ENCODE measurements around the gene ANKRD34A.

ANKRD34A gene

GRCh38 chr1:145964328-145965118 is at the start of gene ANKRD34A, which contains the start of gene POLR3GL:
Gene ANKRD34A (minus strand): TSS chr1:145964575. CDS start chr1:145961759, 2,816 bp downstream.
Gene POLR3GL (plus strand): TSS chr1:145964690. CDS start chr1:145974866, 10,176 bp downstream.
- Histone ChIP-seq H3K9ac (ENCODE audit: low read length in 5 of 5) (peak within 1 kb of the TSS; percentile 84 to 96 (median 94)), H3K9me3 (ENCODE audit: control insufficient read depth in 5 of 5, low read length in 5 of 5) (peaks cover 0 to 7% (median 3%) of the 10 kb centered on the region in 5 donors), H3K4me3 (ENCODE audit: low read depth in 1 of 5, low read length in 5 of 5) (peak within 1 kb of the TSS; percentile 81 to 98 (median 91)), H3K27me3 (ENCODE audit: control insufficient read depth in 5 of 5, insufficient read depth in 4 of 5, low read length in 5 of 5) (no peaks in the 10 kb centered on the region), H3K36me3 (ENCODE audit: control insufficient read depth in 5 of 5, insufficient read depth in 5 of 5, low read length in 5 of 5) (no peaks in the 10 kb centered on the region), H3K4me1 (ENCODE audit: control insufficient read depth in 5 of 5, insufficient read depth in 5 of 5, low read length in 5 of 5) (peaks cover 8 to 57% (median 56%) of the 10 kb centered on the region in 5 donors), H3K27ac (ENCODE audit: low read depth, low read length) (peak within 1 kb of the TSS; percentile 90)

GRCh38 chr1:146013559-146013922 is 49.2 kb upstream of the ANKRD34A start:
- Histone ChIP-seq H3K9me3 (ENCODE audit: control insufficient read depth in 5 of 5, low read length in 5 of 5) (no peaks in the 10 kb centered on the region), H3K27me3 (ENCODE audit: control insufficient read depth in 5 of 5, insufficient read depth in 4 of 5, low read length in 5 of 5) (no peaks in the 10 kb centered on the region), H3K4me3 (ENCODE audit: low read depth in 1 of 5, low read length in 5 of 5) (no peak overlapping the region), H3K9ac (ENCODE audit: low read length in 5 of 5) (no peak overlapping the region), H3K4me1 (ENCODE audit: control insufficient read depth in 5 of 5, insufficient read depth in 5 of 5, low read length in 5 of 5) (peaks cover 0 to 17% (median 10%) of the 10 kb centered on the region in 5 donors), H3K36me3 (ENCODE audit: control insufficient read depth in 5 of 5, insufficient read depth in 5 of 5, low read length in 5 of 5) (no peaks in the 10 kb centered on the region), H3K27ac (ENCODE audit: low read depth, low read length) (no peak overlapping the region)

DNA sequence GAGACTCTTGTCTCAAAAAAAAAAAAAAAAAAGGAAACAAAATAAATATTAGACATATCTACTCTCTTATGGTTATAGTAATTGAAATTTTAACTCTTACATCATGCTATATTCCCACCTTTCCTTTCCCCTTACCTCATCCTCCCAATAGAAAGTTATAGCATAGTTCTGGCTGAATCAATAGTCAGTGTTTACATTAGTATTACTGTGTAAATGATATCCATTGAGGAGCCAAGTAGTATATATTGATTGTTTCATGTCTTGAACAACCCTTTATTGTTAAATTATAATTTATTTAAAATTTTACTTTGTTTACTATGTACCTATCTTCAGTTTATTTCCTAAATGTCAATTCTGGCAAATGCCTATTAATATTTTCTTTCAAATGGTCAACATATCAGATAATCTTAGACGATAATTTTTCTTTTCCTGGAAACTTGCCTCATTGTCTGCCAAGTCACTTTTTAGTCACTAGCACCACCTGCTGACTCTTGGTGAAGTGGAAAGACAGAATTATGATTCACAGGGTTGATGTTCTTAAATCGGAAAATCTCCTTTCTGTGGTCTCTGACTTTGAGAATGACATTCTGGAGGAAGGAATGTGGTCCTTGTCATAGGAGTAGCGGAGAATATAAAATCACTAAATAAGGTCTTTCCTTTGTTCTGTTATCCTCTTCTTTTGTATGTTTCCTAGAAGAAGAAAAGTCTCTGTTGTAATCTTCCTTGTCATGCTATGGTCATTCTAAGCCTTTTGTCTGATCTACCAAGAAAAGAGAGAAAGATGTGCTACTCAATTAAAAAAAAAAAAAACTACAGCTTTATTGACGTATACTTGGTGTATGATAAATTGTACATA is 48.6 kb upstream of the ANKRD34A start:
- H3K9ac ChIP-seq (ENCODE audit: low read length in 5 of 5): no peak overlapping the region
- peaks cover 0 to 17% (median 11%) of the 10 kb centered on the region in 5 donors for H3K4me1 ChIP-seq (ENCODE audit: control insufficient read depth in 5 of 5, insufficient read depth in 5 of 5, low read length in 5 of 5)
- H3K36me3 ChIP-seq (ENCODE audit: control insufficient read depth in 5 of 5, insufficient read depth in 5 of 5, low read length in 5 of 5): no peaks in the 10 kb centered on the region
- no peak overlapping the region for H3K4me3 ChIP-seq (ENCODE audit: low read depth in 1 of 5, low read length in 5 of 5)
- H3K27me3 ChIP-seq (ENCODE audit: control insufficient read depth in 5 of 5, insufficient read depth in 4 of 5, low read length in 5 of 5): no peaks in the 10 kb centered on the region
- no peaks in the 10 kb centered on the region for H3K9me3 ChIP-seq (ENCODE audit: control insufficient read depth in 5 of 5, low read length in 5 of 5)
- no peak overlapping the region for H3K27ac ChIP-seq (ENCODE audit: low read depth, low read length)

DNA sequence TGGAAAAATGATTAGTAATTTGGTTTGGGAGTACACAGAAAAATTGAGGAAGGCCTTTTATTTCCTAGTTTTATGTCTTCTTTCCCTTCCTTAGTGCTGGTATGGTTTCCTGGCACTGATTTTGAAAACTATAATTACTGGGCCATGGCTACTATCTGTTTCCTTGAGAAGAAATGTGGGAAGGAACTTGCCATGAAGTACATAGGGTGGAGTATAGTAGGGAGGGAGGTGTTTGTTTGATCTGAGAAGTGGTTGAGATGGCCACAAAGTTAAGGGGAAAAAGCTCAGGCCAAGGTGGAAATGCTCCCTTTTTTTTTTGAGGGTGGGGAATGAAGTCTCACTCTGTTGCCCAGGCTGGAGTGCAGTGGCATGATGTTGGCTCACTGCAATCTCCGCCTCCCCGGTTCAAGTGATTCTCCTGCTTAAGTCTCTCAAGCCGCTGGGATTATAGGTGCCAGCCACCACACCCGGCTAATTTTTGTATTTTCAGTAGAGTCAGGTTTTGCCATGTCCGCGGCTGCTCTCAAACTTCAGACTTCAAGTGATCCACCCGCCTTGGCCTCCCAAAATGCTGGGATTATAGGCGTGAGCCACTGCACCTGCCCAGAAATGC is 45.9 kb upstream of the ANKRD34A start:
- no peaks in the 10 kb centered on the region for H3K27me3 ChIP-seq (ENCODE audit: control insufficient read depth in 5 of 5, insufficient read depth in 4 of 5, low read length in 5 of 5)
- H3K27ac ChIP-seq (ENCODE audit: low read depth, low read length): peak overlapping the region; percentile 65
- H3K4me3 ChIP-seq (ENCODE audit: low read depth in 1 of 5, low read length in 5 of 5): no peak overlapping the region
- no peaks in the 10 kb centered on the region for H3K9me3 ChIP-seq (ENCODE audit: control insufficient read depth in 5 of 5, low read length in 5 of 5)
- no peak overlapping the region for H3K9ac ChIP-seq (ENCODE audit: low read length in 5 of 5)
- H3K4me1 ChIP-seq (ENCODE audit: control insufficient read depth in 5 of 5, insufficient read depth in 5 of 5, low read length in 5 of 5): peaks cover 1 to 40% (median 26%) of the 10 kb centered on the region in 5 donors
- no peaks in the 10 kb centered on the region for H3K36me3 ChIP-seq (ENCODE audit: control insufficient read depth in 5 of 5, insufficient read depth in 5 of 5, low read length in 5 of 5)

DNA sequence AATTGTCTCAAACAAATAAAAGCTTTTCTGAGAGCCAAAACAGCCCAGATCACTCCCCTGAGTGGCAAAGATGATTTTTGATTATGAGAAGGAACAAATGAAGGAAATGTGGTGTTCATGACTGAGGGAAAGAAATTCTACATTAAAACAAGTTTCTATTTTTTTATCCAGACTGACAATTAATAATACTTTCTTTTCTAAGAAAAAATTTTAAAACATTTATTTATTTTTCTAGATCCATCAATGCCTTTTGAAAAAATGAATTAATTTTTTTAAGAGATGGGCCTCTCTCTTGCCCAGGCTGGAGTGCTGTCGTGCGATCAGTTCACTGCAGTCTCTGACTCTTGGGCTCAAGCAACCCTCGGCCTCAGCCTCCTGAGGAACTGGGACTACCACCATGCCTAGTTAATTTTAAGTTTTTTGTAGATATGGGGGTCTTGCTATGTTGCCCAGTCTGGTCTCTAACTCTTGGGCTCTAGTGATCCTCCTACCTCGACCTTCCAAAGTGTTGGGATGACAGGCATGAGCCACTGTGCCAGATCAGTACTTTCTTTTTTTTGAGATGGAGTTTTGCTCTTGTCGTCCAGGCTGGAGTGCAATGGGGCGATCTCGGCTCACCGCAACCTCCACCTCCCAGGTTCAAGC is 43.2 kb upstream of the ANKRD34A start:
- H3K36me3 ChIP-seq (ENCODE audit: control insufficient read depth in 5 of 5, insufficient read depth in 5 of 5, low read length in 5 of 5): no peaks in the 10 kb centered on the region
- H3K4me3 ChIP-seq (ENCODE audit: low read depth in 1 of 5, low read length in 5 of 5): no peak overlapping the region
- H3K9me3 ChIP-seq (ENCODE audit: control insufficient read depth in 5 of 5, low read length in 5 of 5): no peaks in the 10 kb centered on the region
- H3K27me3 ChIP-seq (ENCODE audit: control insufficient read depth in 5 of 5, insufficient read depth in 4 of 5, low read length in 5 of 5): no peaks in the 10 kb centered on the region
- H3K9ac ChIP-seq (ENCODE audit: low read length in 5 of 5): peak overlapping the region in 1 of 5 donors; percentile 55
- H3K4me1 ChIP-seq (ENCODE audit: control insufficient read depth in 5 of 5, insufficient read depth in 5 of 5, low read length in 5 of 5): peaks cover 1 to 45% (median 29%) of the 10 kb centered on the region in 5 donors
- H3K27ac ChIP-seq (ENCODE audit: low read depth, low read length): peak overlapping the region; percentile 69

GRCh38 chr1:146001709-146002108 is 37.3 kb upstream of the ANKRD34A start:
- Histone ChIP-seq H3K4me3 (ENCODE audit: low read depth in 1 of 5, low read length in 5 of 5) (no peak overlapping the region), H3K4me1 (ENCODE audit: control insufficient read depth in 5 of 5, insufficient read depth in 5 of 5, low read length in 5 of 5) (peaks cover 5 to 61% (median 58%) of the 10 kb centered on the region in 5 donors), H3K9me3 (ENCODE audit: control insufficient read depth in 5 of 5, low read length in 5 of 5) (no peaks in the 10 kb centered on the region), H3K27ac (ENCODE audit: low read depth, low read length) (peak overlapping the region; percentile 88), H3K9ac (ENCODE audit: low read length in 5 of 5) (peak overlapping the region in 1 of 5 donors; percentile 58), H3K27me3 (ENCODE audit: control insufficient read depth in 5 of 5, insufficient read depth in 4 of 5, low read length in 5 of 5) (no peaks in the 10 kb centered on the region), H3K36me3 (ENCODE audit: control insufficient read depth in 5 of 5, insufficient read depth in 5 of 5, low read length in 5 of 5) (no peaks in the 10 kb centered on the region)

- Histone ChIP-seq H3K9me3 (ENCODE audit: control insufficient read depth in 5 of 5, low read length in 5 of 5) (no peaks in the 10 kb centered on the region), H3K9ac (ENCODE audit: low read length in 5 of 5) (peak overlapping the region in 4 of 5 donors; percentile 25 to 82 (median 70)), H3K36me3 (ENCODE audit: control insufficient read depth in 5 of 5, insufficient read depth in 5 of 5, low read length in 5 of 5) (peaks cover 9 to 12% (median 10%) of the 10 kb centered on the region in 5 donors), H3K4me1 (ENCODE audit: control insufficient read depth in 5 of 5, insufficient read depth in 5 of 5, low read length in 5 of 5) (peaks cover 8 to 49% (median 44%) of the 10 kb centered on the region in 5 donors), H3K27me3 (ENCODE audit: control insufficient read depth in 5 of 5, insufficient read depth in 4 of 5, low read length in 5 of 5) (no peaks in the 10 kb centered on the region), H3K27ac (ENCODE audit: low read depth, low read length) (peak overlapping the region; percentile 88), H3K4me3 (ENCODE audit: low read depth in 1 of 5, low read length in 5 of 5) (peak overlapping the region; percentile 16 to 100 (median 89))
Observed at GRCh38 chr1:145999321-146000024, 35.1 kb upstream of the ANKRD34A start.

DNA sequence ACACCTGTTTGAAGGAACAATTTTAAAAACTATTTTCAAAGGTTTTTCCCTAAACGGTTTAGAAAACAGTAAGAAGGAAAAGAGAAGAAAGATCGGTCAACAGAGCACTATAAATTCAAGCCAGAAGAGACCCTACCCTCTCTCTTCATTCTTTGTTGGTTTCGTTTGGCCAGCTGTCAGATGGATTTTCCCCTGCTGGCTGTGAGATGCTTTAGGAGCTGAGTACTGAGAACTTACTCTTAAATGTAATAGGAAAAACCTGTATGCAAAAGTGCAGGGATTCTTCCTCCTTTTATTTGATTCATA is 33.3 kb upstream of the ANKRD34A start:
- no peaks in the 10 kb centered on the region for H3K9me3 ChIP-seq (ENCODE audit: control insufficient read depth in 5 of 5, low read length in 5 of 5)
- H3K9ac ChIP-seq (ENCODE audit: low read length in 5 of 5): peak overlapping the region in 4 of 5 donors; percentile 86 to 92 (median 91)
- peaks cover 10 to 66% (median 58%) of the 10 kb centered on the region in 5 donors for H3K4me1 ChIP-seq (ENCODE audit: control insufficient read depth in 5 of 5, insufficient read depth in 5 of 5, low read length in 5 of 5)
- H3K27ac ChIP-seq (ENCODE audit: low read depth, low read length): peak overlapping the region; percentile 88
- no peaks in the 10 kb centered on the region for H3K27me3 ChIP-seq (ENCODE audit: control insufficient read depth in 5 of 5, insufficient read depth in 4 of 5, low read length in 5 of 5)
- peaks cover 23 to 30% (median 27%) of the 10 kb centered on the region in 5 donors for H3K36me3 ChIP-seq (ENCODE audit: control insufficient read depth in 5 of 5, insufficient read depth in 5 of 5, low read length in 5 of 5)
- peak overlapping the region; percentile 89 to 100 (median 92) for H3K4me3 ChIP-seq (ENCODE audit: low read depth in 1 of 5, low read length in 5 of 5)

All from subcutaneous abdominal adipose tissue (tissue), 5 donors.